NB4 (cell line): ENCODE data around the gene NFASC.

Experiments used
- DNase-seq: peaks from one replicate; pipeline ENCODE4 v3.0.0; 2010; ENCODE audit warnings: low read depth
- H3K4me3 ChIP-seq: one replicate; pipeline ENCODE4 v1.5.1; 2011; ENCODE audit warnings: mild to moderate bottlenecking, low read depth, low read length, moderate library complexity
- CTCF ChIP-seq: IDR thresholded peaks from one replicate; pipeline ENCODE4 v1.5.1; 2012; ENCODE audit warnings: low read depth, low read length
- MAX ChIP-seq: IDR thresholded peaks from 2 replicates; pipeline ENCODE4 v1.6.1; 2011; ENCODE audit warnings: low read depth, low read length
- MYC ChIP-seq: IDR thresholded peaks from 2 replicates; pipeline ENCODE4 v1.6.1; 2011; ENCODE audit warnings: low read depth, low read length
- POLR2A ChIP-seq: IDR thresholded peaks from 2 replicates; pipeline ENCODE4 v1.6.1; 2011; ENCODE audit warnings: mild to moderate bottlenecking; ENCODE audit not compliant: insufficient read length; ENCODE audit errors: extremely low read depth

Gene NFASC

GRCh38 chr1:205067031-205067430 lies 196.4 kb downstream of the NFASC start:
- TF ChIP-seq MYC (no peak), CTCF (no peak), POLR2A (no peak), MAX (no peak)
- no peak for DNase-seq
- H3K4me3 ChIP-seq, result no peak overlapping the region

GRCh38 chr1:205068001-205068400 lies 197.3 kb downstream of the NFASC start:
- TF ChIP-seq CTCF, result no peak
- no peak for TF ChIP-seq MAX
- H3K4me3 ChIP-seq, result no peak overlapping the region
- no peak for DNase-seq

GRCh38 chr1:205068457-205069040 lies 197.9 kb downstream of the NFASC start:
- H3K4me3 ChIP-seq, result no peak overlapping the region
- TF ChIP-seq CTCF, result no peak
- TF ChIP-seq MYC, result no peak
- no peak for TF ChIP-seq POLR2A
- no peak for TF ChIP-seq MAX
- DNase-seq, result no peak

GRCh38 chr1:205069371-205070125 lies 198.9 kb downstream of the NFASC start:
- DNase-seq, result no peak
- no peak for TF ChIP-seq MYC
- no peak for TF ChIP-seq POLR2A
- no peak for TF ChIP-seq CTCF
- TF ChIP-seq MAX, result no peak
- no peak overlapping the region for H3K4me3 ChIP-seq

GRCh38 chr1:205071028-205071409 lies 200.4 kb downstream of the NFASC start:
- TF ChIP-seq CTCF (no peak), MAX (no peak), MYC (no peak), POLR2A (no peak)
- no peak for DNase-seq
- no peak overlapping the region for H3K4me3 ChIP-seq
